Gastroesophageal sphincter (tissue), 4 donors: ENCODE measurements around the gene PLA2G3. TPM values are rescaled to one million over a fixed set of nuclear protein-coding genes. Genes with fewer than 3 reads are reported as not detected.
"Not testable (repeated sequence)": the region's sequence is repeated elsewhere in the genome, so short reads cannot be mapped to it uniquely, and the experiment has no call there.

Source experiments
- ATAC-seq: fragments of 150-250 bp; one replicate; pipeline ENCODE4 v1.9.1; 2016; ENCODE audit warnings: mild to moderate bottlenecking, moderate library complexity
- H3K27ac ChIP-seq, 4 donors: fragments of 200-600 bp; sonication (generic) in 3 of 4; 1 replicate in 3 of 4; 2 replicates in 1 of 4; pipeline ENCODE4 v1.5.1; 2016 to 2019
- H3K27me3 ChIP-seq: fragments of 200-600 bp; sonication (generic); one replicate; pipeline ENCODE4 v1.5.1; 2019
- H3K36me3 ChIP-seq, 2 donors: fragments of 200-600 bp; sonication (generic); one replicate each; pipeline ENCODE4 v1.5.1; 2019; ENCODE audit warnings: control low read depth in 1 of 2
- H3K4me1 ChIP-seq, 3 donors: fragments of 200-600 bp; sonication (generic); 1 replicate in 2 of 3; 2 replicates in 1 of 3; pipeline ENCODE4 v1.5.1; 2016 to 2019; ENCODE audit warnings: control low read depth in 2 of 3
- H3K4me3 ChIP-seq, 2 donors: fragments of 200-600 bp; sonication (generic); one replicate each; pipeline ENCODE4 v1.5.1; 2019; ENCODE audit warnings: mild to moderate bottlenecking in 1 of 2, moderate library complexity in 1 of 2
- H3K9me3 ChIP-seq, 3 donors: fragments of 200-600 bp; sonication (generic); one replicate each; pipeline ENCODE4 v1.5.1; 2017 to 2019; ENCODE audit warnings: control low read depth in 2 of 3
- CTCF ChIP-seq, 4 experiments: fragments of 200-600 bp in 2 of 4; fragments of 450-650 bp in 2 of 4; sonication (generic) in 1 of 4; IDR thresholded peaks; one replicate each; pipeline ENCODE4 v1.5.1; 2017 to 2019; ENCODE audit warnings: antibody characterized with exemption in 4 of 4, mild to moderate bottlenecking in 2 of 4, moderate library complexity in 2 of 4
- EP300 ChIP-seq: sonication (generic); formaldehyde crosslinking; IDR thresholded peaks from one replicate; pipeline ENCODE4 v1.6.1; 2017; ENCODE audit warnings: antibody characterized with exemption, mild to moderate bottlenecking
- POLR2A ChIP-seq, 2 donors: fragments of 450-650 bp; IDR thresholded peaks; one replicate each; pipeline ENCODE4 v1.6.1; 2017; ENCODE audit warnings: antibody characterized with exemption in 2 of 2, mild to moderate bottlenecking in 2 of 2, moderate library complexity in 1 of 2
- POLR2AphosphoS5 ChIP-seq: sonication (generic); formaldehyde crosslinking; IDR thresholded peaks from one replicate; pipeline ENCODE4 v1.6.1; 2017; ENCODE audit warnings: antibody characterized with exemption
- WGBS, 2 donors: methylation state at CpG; one replicate each; pipeline ENCODE4 v1.1.5; 2018; ENCODE audit warnings: low coverage in 1 of 2; 5-methylcytosine and 5-hydroxymethylcytosine counted together
- total RNA-seq, 4 donors: library from RNA; depleted of rRNA; stranded (reverse); fragments of >200 nt; gene quantifications; one replicate each; pipeline ENCODE4 v1.1.0, GENCODE V29; 2016

PLA2G3 gene
- total RNA-seq, 4 donors from 2014 or later = 0.12 to 0.47 (median 0.22) TPM; not detected in 1

- Histone ChIP-seq H3K9me3 (no peaks in the 10 kb centered on the region), H3K4me3 (no peak overlapping the region), H3K36me3 (peaks cover 0 to 16% of the 10 kb centered on the region in 2 donors), H3K4me1 (peaks cover 4 to 81% (median 11%) of the 10 kb centered on the region in 3 donors), H3K27ac (peak overlapping the region; percentile 32 to 84 (median 67)), H3K27me3 (no peaks in the 10 kb centered on the region)
- WGBS, 2 donors = 39 to 52% methylated on average over 2 to 3 of the region's 5 CpGs
- TF ChIP-seq CTCF (IDR thresholded peaks at IDR 0.05) (no peak), POLR2AphosphoS5 (peak; percentile 76)
- peak; percentile 51 for ATAC-seq
Measured at GRCh38 chr22:31173386-31174145, 33.3 kb upstream of the PLA2G3 start.

- not testable (repeated sequence) for ATAC-seq, H3K27ac ChIP-seq, H3K4me3 ChIP-seq, H3K27me3 ChIP-seq, H3K9me3 ChIP-seq
- 84 to 97% methylated on average over 6 to 9 of the region's 9 CpGs for WGBS, 2 donors
- Histone ChIP-seq H3K4me1 (peaks cover 5 to 81% (median 11%) of the 10 kb centered on the region in 3 donors), H3K36me3 (peaks cover 0 to 19% of the 10 kb centered on the region in 2 donors)
Measured at GRCh38 chr22:31171734-31172133, 31.4 kb upstream of the PLA2G3 start.

GRCh38 chr22:31170971-31171370 is 30.7 kb upstream of the PLA2G3 start:
- no peaks in the 10 kb centered on the region for H3K9me3 ChIP-seq
- TF ChIP-seq CTCF (IDR thresholded peaks at IDR 0.05) (no peak), POLR2A (IDR thresholded peaks at IDR 0.05) (no peak)
- H3K27ac ChIP-seq = peak overlapping the region in 2 of 4 donors; percentile 22 to 48
- 100% methylated on average over 4 of the region's 4 CpGs for WGBS, 2 donors
- H3K36me3 ChIP-seq = peaks cover 0 to 19% of the 10 kb centered on the region in 2 donors
- H3K4me3 ChIP-seq = no peak overlapping the region
- ATAC-seq = no peak
- peaks cover 5 to 79% (median 11%) of the 10 kb centered on the region in 3 donors for H3K4me1 ChIP-seq
- no peaks in the 10 kb centered on the region for H3K27me3 ChIP-seq

- H3K36me3 ChIP-seq = peaks cover 0 to 36% of the 10 kb centered on the region in 2 donors
- no peaks in the 10 kb centered on the region for H3K9me3 ChIP-seq
- H3K27me3 ChIP-seq = no peaks in the 10 kb centered on the region
- 52 to 54% methylated on average over 5 of the region's 5 CpGs for WGBS, 2 donors
- TF ChIP-seq CTCF (IDR thresholded peaks at IDR 0.05) (peak in 3 of 4 experiments; percentile 6 to 53 (median 34)), EP300 (no peak), POLR2AphosphoS5 (no peak)
- ATAC-seq = no peak
- peaks cover 0 to 48% (median 17%) of the 10 kb centered on the region in 3 donors for H3K4me1 ChIP-seq
- peak overlapping the region in 3 of 4 donors; percentile 94 to 98 (median 94) for H3K27ac ChIP-seq
- peak overlapping the region in 1 of 2 donors; percentile 71 for H3K4me3 ChIP-seq
Measured at GRCh38 chr22:31162015-31162765, 21.9 kb upstream of the PLA2G3 start.

GRCh38 chr22:31161386-31161785 is 21.1 kb upstream of the PLA2G3 start:
- Histone ChIP-seq H3K4me1 (peaks cover 0 to 46% (median 17%) of the 10 kb centered on the region in 3 donors), H3K27me3 (no peaks in the 10 kb centered on the region), H3K36me3 (peaks cover 0 to 28% of the 10 kb centered on the region in 2 donors), H3K9me3 (no peaks in the 10 kb centered on the region), H3K27ac (peak overlapping the region; percentile 88 to 98 (median 94)), H3K4me3 (peak overlapping the region; percentile 71 to 92)
- TF ChIP-seq POLR2AphosphoS5 = no peak
- no peak for TF ChIP-seq EP300
- TF ChIP-seq CTCF (IDR thresholded peaks at IDR 0.05) = no peak
- TF ChIP-seq POLR2A (IDR thresholded peaks at IDR 0.05) = no peak
- no peak for ATAC-seq
